Measurements from ENCODE around the gene C16orf74.

C16orf74 gene

DNA sequence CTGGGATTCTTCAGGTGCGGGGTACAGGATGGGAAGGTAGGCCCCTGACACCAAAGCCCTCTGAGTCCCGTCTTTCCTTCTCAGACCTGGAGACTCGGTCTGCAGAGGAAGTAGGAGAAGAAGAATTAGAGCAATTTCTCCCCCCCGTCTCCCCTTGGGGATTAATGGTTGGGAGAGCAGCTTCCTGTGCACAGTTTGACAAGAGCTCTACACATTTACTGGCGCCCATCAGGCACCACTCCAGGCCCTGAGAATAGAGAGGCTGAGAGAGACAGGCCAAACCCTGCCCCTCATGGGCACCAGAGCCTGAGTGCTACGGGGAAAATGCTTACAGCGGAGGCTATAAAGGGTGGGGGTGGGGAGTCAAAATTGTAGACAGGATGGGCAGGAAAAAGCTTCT lies 3.5 kb upstream of the C16orf74 start:
- Histone ChIP-seq H2AFZ (ENCODE audit: low read depth, low read length, severe bottlenecking) (no peak overlapping the region), H3K9ac (ENCODE audit: low read length) (no peak overlapping the region)

DNA sequence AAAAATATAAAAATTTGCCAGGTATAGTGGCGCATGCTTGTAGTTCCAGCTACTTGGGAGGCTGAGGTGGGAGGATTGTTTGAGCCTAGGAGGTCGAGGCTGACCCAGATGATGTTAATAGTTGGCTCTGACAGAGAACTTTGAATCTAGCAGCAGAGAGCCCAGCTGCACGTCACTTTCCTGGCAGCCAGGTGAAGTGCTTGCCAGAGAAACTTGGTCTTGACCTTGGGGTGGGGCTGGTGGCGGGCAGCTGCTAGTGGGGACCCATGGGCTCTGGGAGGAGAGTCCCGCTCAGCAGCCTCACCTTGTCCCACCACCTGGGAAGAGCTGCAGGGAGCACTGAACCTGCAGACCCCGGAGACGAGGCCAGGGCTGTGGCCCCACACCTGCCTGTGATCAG lies 3.1 kb upstream of the C16orf74 start:
- Histone ChIP-seq H3K4me2 (ENCODE audit: low read depth, low read length, poor library complexity, severe bottlenecking) (no peak overlapping the region), H3K27ac (ENCODE audit: low read depth, low read length) (no peak overlapping the region), H3F3A (ENCODE audit: insufficient read depth) (peaks cover 9% of the 10 kb centered on the region; the same call in 1 of the 2 replicates), H2AFZ (ENCODE audit: low read depth, low read length, severe bottlenecking) (no peak overlapping the region), H3K4me3 (ENCODE audit: insufficient read depth, low read length, poor library complexity, severe bottlenecking) (no peak overlapping the region), H3K36me3 (ENCODE audit: low read length) (no peaks in the 10 kb centered on the region), H3K9me3 (ENCODE audit: insufficient read depth, low read length) (no peaks in the 10 kb centered on the region), H3K9ac (ENCODE audit: low read length) (no peak overlapping the region), H3K79me2 (ENCODE audit: insufficient read depth, low read length) (no peaks in the 10 kb centered on the region), H3K27me3 (ENCODE audit: low read length) (no peaks in the 10 kb centered on the region), H3K9me2 (replicated peaks; ENCODE audit: insufficient read depth, low read length) (no peaks in the 10 kb centered on the region), H4K20me1 (ENCODE audit: low read depth, low read length) (no peaks in the 10 kb centered on the region)
- TF ChIP-seq EZH2phosphoT487 (conservative IDR thresholded peaks at IDR 0.05; ENCODE audit: low read length) = no peak
- TF ChIP-seq, protein P1, sequence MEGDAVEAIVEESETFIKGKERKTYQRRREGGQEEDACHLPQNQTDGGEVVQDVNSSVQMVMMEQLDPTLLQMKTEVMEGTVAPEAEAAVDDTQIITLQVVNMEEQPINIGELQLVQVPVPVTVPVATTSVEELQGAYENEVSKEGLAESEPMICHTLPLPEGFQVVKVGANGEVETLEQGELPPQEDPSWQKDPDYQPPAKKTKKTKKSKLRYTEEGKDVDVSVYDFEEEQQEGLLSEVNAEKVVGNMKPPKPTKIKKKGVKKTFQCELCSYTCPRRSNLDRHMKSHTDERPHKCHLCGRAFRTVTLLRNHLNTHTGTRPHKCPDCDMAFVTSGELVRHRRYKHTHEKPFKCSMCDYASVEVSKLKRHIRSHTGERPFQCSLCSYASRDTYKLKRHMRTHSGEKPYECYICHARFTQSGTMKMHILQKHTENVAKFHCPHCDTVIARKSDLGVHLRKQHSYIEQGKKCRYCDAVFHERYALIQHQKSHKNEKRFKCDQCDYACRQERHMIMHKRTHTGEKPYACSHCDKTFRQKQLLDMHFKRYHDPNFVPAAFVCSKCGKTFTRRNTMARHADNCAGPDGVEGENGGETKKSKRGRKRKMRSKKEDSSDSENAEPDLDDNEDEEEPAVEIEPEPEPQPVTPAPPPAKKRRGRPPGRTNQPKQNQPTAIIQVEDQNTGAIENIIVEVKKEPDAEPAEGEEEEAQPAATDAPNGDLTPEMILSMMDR (IDR thresholded peaks at IDR 0.05; ENCODE audit: insufficient read depth, low read length, poor library complexity, severe bottlenecking) = no peak

More for the DNA sequence above, 3.5 kb upstream of the C16orf74 start:
- Histone ChIP-seq H3F3A (ENCODE audit: insufficient read depth) (peaks cover 9% of the 10 kb centered on the region; the same call in 1 of the 2 replicates), H3K4me2 (ENCODE audit: low read depth, low read length, poor library complexity, severe bottlenecking) (no peak overlapping the region), H3K27me3 (ENCODE audit: low read length) (no peaks in the 10 kb centered on the region), H3K4me3 (ENCODE audit: insufficient read depth, low read length, poor library complexity, severe bottlenecking) (no peak overlapping the region), H4K20me1 (ENCODE audit: low read depth, low read length) (no peaks in the 10 kb centered on the region), H3K79me2 (ENCODE audit: insufficient read depth, low read length) (no peaks in the 10 kb centered on the region), H3K36me3 (ENCODE audit: low read length) (no peaks in the 10 kb centered on the region), H3K9me2 (replicated peaks; ENCODE audit: insufficient read depth, low read length) (no peaks in the 10 kb centered on the region), H3K9me3 (ENCODE audit: insufficient read depth, low read length) (no peaks in the 10 kb centered on the region), H3K27ac (ENCODE audit: low read depth, low read length) (no peak overlapping the region)
- TF ChIP-seq, protein P1 (IDR thresholded peaks at IDR 0.05; ENCODE audit: insufficient read depth, low read length, poor library complexity, severe bottlenecking) = no peak
- no peak for TF ChIP-seq EZH2phosphoT487 (conservative IDR thresholded peaks at IDR 0.05; ENCODE audit: low read length)

GRCh38 chr16:85753559-85753958 lies 2.7 kb upstream of the C16orf74 start:
- Histone ChIP-seq H3K4me2 (ENCODE audit: low read depth, low read length, poor library complexity, severe bottlenecking) (no peak overlapping the region), H3K27me3 (ENCODE audit: low read length) (no peaks in the 10 kb centered on the region), H3K27ac (ENCODE audit: low read depth, low read length) (no peak overlapping the region)

More at GRCh38 chr16:85753559-85753958, 2.7 kb upstream of the C16orf74 start:
- no peaks in the 10 kb centered on the region for H3K36me3 ChIP-seq (ENCODE audit: low read length)
- no peak overlapping the region for H3K9ac ChIP-seq (ENCODE audit: low read length)
- no peak overlapping the region for H3K4me3 ChIP-seq (ENCODE audit: insufficient read depth, low read length, poor library complexity, severe bottlenecking)
- no peak overlapping the region for H2AFZ ChIP-seq (ENCODE audit: low read depth, low read length, severe bottlenecking)
- no peaks in the 10 kb centered on the region for H4K20me1 ChIP-seq (ENCODE audit: low read depth, low read length)
- no peaks in the 10 kb centered on the region for H3K9me3 ChIP-seq (ENCODE audit: insufficient read depth, low read length)
- H3K9me2 ChIP-seq (replicated peaks; ENCODE audit: insufficient read depth, low read length) = no peaks in the 10 kb centered on the region
- peaks cover 9% of the 10 kb centered on the region; the same call in 1 of the 2 replicates for H3F3A ChIP-seq (ENCODE audit: insufficient read depth)
- no peaks in the 10 kb centered on the region for H3K79me2 ChIP-seq (ENCODE audit: insufficient read depth, low read length)
- no peak for TF ChIP-seq EZH2phosphoT487 (conservative IDR thresholded peaks at IDR 0.05; ENCODE audit: low read length)
- TF ChIP-seq, protein P1 (IDR thresholded peaks at IDR 0.05; ENCODE audit: insufficient read depth, low read length, poor library complexity, severe bottlenecking) = no peak

Data from SU-DHL-6 (cell line).